Uterus (tissue), 4 donors: Measurements from ENCODE around the gene PRKAA1. TPM values are rescaled to one million over a fixed set of nuclear protein-coding genes. Genes with fewer than 3 reads are reported as not detected.
A peak's percentile ranks its signal among the peaks of the same experiment; 100 is the strongest.

ENCODE experiments used
- DNase-seq, 2 donors: peaks; one replicate each; pipeline ENCODE4 v3.0.0-alpha.2; 2019 to 2020
- H3K27ac ChIP-seq, 2 donors: fragments of 200-600 bp; sonication (generic); 1 replicate in 1 of 2; 2 replicates in 1 of 2; pipeline ENCODE4 v1.5.1; 2016 to 2018
- H3K27me3 ChIP-seq, 2 donors: fragments of 200-600 bp; sonication (generic); one replicate each; pipeline ENCODE4 v1.5.1; 2018 to 2019; ENCODE audit warnings: control low read depth in 1 of 2
- H3K36me3 ChIP-seq, 2 donors: fragments of 200-600 bp; sonication (generic); one replicate each; pipeline ENCODE4 v1.5.1; 2019; ENCODE audit warnings: control low read depth in 1 of 2
- H3K4me1 ChIP-seq, 2 donors: fragments of 200-600 bp; sonication (generic); one replicate each; pipeline ENCODE4 v1.5.1; 2018 to 2019; ENCODE audit warnings: control low read depth in 1 of 2
- H3K4me3 ChIP-seq, 2 donors: fragments of 200-600 bp; sonication (generic); 1 replicate in 1 of 2; 2 replicates in 1 of 2; pipeline ENCODE4 v1.5.1; 2018 to 2019; ENCODE audit warnings: mild to moderate bottlenecking in 1 of 2
- H3K9me3 ChIP-seq, 2 donors: fragments of 200-600 bp; sonication (generic); one replicate each; pipeline ENCODE4 v1.5.1; 2019; ENCODE audit warnings: control low read depth in 1 of 2
- POLR2A ChIP-seq, 2 donors: fragments of 450-650 bp; IDR thresholded peaks; one replicate each; pipeline ENCODE4 v1.6.1; 2016; ENCODE audit warnings: antibody characterized with exemption in 2 of 2, mild to moderate bottlenecking in 1 of 2, moderate library complexity in 1 of 2
- intact Hi-C: fragments of 100-400 bp; cut with DNase I; formaldehyde crosslinking; loops from one replicate; pipeline ENCODE4 v1.15.1; 2023; ENCODE audit warnings: low total_unique reads
- total RNA-seq, 4 donors: library from RNA; depleted of rRNA in 3 of 4; stranded (reverse); fragments of >200 nt in 3 of 4; gene quantifications; one replicate each; pipeline versions ENCODE4 v1.1.0 to v1.2.4, GENCODE V29; 2014 to 2023
- TF ChIP-seq, protein P1 (sequence below), 4 experiments: fragments of 200-600 bp in 2 of 4; fragments of 450-650 bp in 2 of 4; sonication (generic) in 2 of 4; IDR thresholded peaks; one replicate each; pipeline ENCODE4 v1.5.1; 2016 to 2019; ENCODE audit warnings: antibody characterized with exemption in 4 of 4, mild to moderate bottlenecking in 2 of 4, moderate library complexity in 1 of 4
- donor health status: DM: yes; HTN: yes; CAD: no.

Gene PRKAA1
- total RNA-seq, 4 donors from 2014 or later = 36.6 to 143 (median 97.3) TPM

DNA sequence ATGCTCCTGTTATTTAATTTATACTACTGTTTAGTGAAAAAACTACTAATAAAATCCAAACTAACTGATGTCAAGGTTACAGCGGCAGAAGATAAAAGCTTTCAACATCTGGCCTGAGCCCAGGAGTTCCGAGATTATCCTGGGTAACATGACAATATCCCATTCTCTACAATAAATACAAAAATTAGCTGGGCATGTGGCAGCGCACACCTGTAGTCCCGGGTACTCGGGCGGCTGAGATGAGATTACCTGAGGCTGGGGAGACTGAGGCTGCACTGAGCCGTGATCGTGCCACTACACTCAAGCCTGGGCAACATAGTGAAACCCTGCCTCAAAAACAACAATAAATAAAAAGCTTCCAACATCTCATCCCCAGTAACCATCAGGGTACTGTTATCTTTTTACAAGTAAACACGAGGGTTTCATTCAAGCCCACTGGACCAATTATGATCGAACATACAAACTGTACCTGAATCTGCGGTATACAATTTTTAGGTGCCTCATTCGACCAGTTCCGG is 35.6 kb upstream of the PRKAA1 start:
- Histone ChIP-seq H3K9me3 (no peaks in the 10 kb centered on the region), H3K4me1 (peaks cover 0 to 3% of the 10 kb centered on the region in 2 donors), H3K27me3 (no peaks in the 10 kb centered on the region), H3K4me3 (peak overlapping the region; percentile 55 to 80), H3K27ac (peak overlapping the region; percentile 93 to 94), H3K36me3 (no peaks in the 10 kb centered on the region)
- intact Hi-C loops = no loop called here
- DNase-seq = no peak
- TF ChIP-seq, protein P1, sequence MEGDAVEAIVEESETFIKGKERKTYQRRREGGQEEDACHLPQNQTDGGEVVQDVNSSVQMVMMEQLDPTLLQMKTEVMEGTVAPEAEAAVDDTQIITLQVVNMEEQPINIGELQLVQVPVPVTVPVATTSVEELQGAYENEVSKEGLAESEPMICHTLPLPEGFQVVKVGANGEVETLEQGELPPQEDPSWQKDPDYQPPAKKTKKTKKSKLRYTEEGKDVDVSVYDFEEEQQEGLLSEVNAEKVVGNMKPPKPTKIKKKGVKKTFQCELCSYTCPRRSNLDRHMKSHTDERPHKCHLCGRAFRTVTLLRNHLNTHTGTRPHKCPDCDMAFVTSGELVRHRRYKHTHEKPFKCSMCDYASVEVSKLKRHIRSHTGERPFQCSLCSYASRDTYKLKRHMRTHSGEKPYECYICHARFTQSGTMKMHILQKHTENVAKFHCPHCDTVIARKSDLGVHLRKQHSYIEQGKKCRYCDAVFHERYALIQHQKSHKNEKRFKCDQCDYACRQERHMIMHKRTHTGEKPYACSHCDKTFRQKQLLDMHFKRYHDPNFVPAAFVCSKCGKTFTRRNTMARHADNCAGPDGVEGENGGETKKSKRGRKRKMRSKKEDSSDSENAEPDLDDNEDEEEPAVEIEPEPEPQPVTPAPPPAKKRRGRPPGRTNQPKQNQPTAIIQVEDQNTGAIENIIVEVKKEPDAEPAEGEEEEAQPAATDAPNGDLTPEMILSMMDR (IDR thresholded peaks at IDR 0.05) = no peak
- TF ChIP-seq POLR2A (IDR thresholded peaks at IDR 0.05) = no peak

DNA sequence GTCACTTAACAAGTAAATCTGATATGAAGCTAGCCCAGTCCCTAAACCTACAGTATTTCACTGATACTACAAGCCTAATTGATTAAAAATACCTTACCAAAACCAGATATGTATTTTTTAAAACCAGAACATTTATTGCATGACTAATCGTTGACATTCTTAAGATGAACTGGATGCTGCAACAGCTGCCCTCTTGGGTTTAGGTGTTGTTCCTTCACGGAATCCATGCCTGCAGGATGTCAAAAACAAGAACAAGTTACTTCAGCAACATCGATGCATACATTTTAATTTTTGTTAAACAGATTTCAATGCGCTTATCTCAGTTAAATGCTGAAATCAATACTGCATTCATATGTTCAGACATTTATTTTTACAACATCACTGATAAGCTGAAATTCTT is 34.2 kb upstream of the PRKAA1 start:
- intact Hi-C loops = no loop called here
- no peak for DNase-seq
- peaks cover 0 to 3% of the 10 kb centered on the region in 2 donors for H3K4me1 ChIP-seq
- H3K27me3 ChIP-seq = no peaks in the 10 kb centered on the region
- H3K36me3 ChIP-seq = no peaks in the 10 kb centered on the region
- H3K4me3 ChIP-seq = no peak overlapping the region
- H3K27ac ChIP-seq = no peak overlapping the region
- H3K9me3 ChIP-seq = no peaks in the 10 kb centered on the region
- no peak for TF ChIP-seq POLR2A (IDR thresholded peaks at IDR 0.05)

DNA sequence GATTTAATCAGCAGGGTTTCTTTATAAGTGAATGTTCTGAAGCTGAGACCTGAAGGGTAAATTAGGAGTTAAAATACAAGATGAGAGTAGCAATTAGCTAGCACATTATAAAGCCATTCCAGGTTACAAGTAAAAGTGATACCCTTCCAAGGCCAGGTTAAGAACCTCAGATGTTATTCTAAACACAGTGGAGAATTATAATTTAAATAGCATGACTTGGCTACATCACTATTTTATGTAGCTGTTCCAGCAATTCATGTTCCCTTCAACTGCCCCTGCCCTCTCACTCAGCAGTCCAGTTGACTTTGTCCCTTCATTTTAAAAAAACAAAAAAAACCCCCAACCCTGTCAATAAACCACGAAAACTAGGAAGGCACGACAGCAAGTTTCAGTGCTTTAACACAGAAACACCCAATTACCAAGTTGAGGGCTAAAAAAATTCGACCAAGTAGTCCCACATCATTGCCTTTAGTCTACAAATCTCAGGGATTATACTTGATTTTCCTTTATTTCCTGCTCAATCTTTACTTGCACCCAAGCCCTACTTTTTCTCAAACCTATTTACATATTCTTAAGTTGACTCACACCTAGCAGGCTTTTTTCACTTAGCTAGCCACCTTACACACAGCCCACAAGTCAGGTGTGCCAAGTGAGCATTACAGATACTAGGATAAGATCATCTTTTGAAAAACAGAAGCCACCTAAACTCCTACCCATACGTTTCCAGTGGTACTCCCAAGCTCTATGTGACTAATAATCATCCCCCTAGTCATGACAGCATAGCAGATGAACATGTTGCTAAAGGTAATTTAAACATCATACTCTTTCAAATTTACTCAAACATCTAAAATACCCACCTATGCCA is 33.4 kb upstream of the PRKAA1 start:
- intact Hi-C loops = no loop called here
- Histone ChIP-seq H3K4me3 (no peak overlapping the region), H3K27me3 (no peaks in the 10 kb centered on the region), H3K27ac (no peak overlapping the region), H3K4me1 (peaks cover 0 to 3% of the 10 kb centered on the region in 2 donors), H3K36me3 (no peaks in the 10 kb centered on the region), H3K9me3 (no peaks in the 10 kb centered on the region)
- DNase-seq = no peak
- TF ChIP-seq, protein P1 (IDR thresholded peaks at IDR 0.05) = no peak
- no peak for TF ChIP-seq POLR2A (IDR thresholded peaks at IDR 0.05)

DNA sequence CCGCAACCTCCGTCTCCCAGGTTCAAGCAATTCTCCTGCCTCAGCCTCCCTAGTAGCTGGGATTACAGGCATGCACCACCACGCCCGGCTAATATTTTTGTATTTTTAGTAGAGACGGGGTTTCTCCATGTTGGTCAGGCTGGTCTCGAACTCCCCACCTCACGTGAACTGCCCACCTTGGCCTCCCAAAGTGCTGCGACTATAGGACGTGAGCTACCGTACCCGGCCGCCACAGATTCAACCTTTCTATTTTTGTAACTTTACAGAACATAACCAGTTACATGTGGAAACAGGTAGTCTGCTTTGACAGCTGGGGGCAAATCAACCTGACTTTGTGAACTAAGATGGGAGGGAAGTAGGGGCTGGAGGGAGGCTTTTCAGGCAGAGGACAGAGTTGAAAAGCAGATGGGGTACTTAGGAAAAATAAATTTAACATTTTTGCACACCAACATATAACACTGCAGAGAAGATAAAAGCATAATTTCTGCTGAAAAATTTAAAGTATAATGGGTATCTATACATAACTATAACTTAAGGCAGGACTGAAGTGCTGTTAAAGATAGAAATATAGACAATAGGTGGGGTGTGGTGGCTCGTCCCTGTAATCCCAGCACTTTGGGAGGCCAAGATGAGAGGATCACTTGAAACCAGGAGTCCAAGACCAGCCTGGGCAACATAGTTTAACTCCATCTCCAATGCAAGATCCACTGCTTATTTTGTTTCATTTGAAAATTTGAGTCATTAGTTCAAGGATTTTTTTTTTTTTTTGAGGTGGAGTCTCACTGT is 31.8 kb upstream of the PRKAA1 start:
- no peaks in the 10 kb centered on the region for H3K9me3 ChIP-seq
- H3K4me1 ChIP-seq = peaks cover 0 to 3% of the 10 kb centered on the region in 2 donors
- no peaks in the 10 kb centered on the region for H3K36me3 ChIP-seq
- intact Hi-C loops = no loop called here
- no peak overlapping the region for H3K27ac ChIP-seq
- DNase-seq = no peak
- H3K27me3 ChIP-seq = no peaks in the 10 kb centered on the region
- TF ChIP-seq, protein P1 (IDR thresholded peaks at IDR 0.05) = no peak
- no peak for TF ChIP-seq POLR2A (IDR thresholded peaks at IDR 0.05)
- H3K4me3 ChIP-seq = no peak overlapping the region

DNA sequence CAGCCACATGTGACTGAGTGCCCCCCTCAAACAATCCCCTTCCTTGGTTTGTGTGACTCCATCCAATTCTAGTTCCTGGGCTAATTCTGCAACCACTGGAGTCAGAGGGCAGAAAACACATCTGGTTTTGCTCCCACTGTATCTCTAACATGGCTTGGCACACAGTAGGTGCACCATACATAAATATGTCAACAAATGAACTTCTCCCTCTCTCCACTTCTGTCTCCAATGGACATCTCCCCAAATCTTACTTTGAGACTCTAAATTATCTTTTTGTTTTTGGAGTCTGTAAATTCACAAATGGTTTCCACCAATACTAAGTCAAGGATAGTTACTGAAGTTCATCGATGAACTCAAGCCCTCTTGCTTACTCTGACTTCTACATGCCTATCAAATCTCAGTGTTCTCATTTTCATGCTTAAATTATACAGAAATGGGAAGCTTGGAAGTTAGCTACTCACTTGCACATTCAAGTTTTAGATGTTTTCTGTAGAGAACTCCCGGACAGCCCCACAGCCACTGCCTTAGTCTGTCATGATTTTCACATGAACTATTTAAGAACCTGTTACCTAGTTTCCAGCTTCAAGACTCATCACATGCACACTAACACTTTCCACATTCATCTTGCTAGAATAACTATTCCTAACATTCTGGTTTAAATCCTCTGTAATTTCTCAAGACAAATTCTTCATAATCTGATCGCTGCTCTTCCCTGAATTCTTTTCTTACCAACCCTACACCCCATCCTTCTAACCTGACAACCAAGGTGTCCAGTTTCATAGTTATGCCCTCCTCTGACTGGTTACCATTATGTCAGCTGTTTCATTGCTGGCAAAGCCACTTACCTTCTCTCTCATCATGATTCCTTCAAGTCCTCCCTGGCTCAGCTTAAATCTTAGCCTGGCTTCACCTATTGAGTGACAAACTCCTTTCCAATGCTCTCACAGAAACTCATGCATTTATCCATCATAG is 30.8 kb upstream of the PRKAA1 start:
- no peaks in the 10 kb centered on the region for H3K27me3 ChIP-seq

More for the DNA sequence above, 30.8 kb upstream of the PRKAA1 start:
- TF ChIP-seq POLR2A (IDR thresholded peaks at IDR 0.05) = no peak
- TF ChIP-seq, protein P1 (IDR thresholded peaks at IDR 0.05) = no peak
- H3K36me3 ChIP-seq = no peaks in the 10 kb centered on the region
- H3K27ac ChIP-seq = no peak overlapping the region
- no peak overlapping the region for H3K4me3 ChIP-seq
- intact Hi-C loops = no loop called here
- no peaks in the 10 kb centered on the region for H3K9me3 ChIP-seq
- peaks cover 0 to 3% of the 10 kb centered on the region in 2 donors for H3K4me1 ChIP-seq
- no peak for DNase-seq
